NCI-H2081 (cell line): ENCODE results near the gene CFAP299.
"Not testable (repeated sequence)": the region's sequence is repeated elsewhere in the genome, so short reads cannot be mapped to it uniquely, and the experiment has no call there.

Experiments
- DNase-seq, 2 experiments: peaks; one replicate each; lab custom pipeline; 2025; lab: John Stamatoyannopoulos, UW

The CFAP299 gene

DNA sequence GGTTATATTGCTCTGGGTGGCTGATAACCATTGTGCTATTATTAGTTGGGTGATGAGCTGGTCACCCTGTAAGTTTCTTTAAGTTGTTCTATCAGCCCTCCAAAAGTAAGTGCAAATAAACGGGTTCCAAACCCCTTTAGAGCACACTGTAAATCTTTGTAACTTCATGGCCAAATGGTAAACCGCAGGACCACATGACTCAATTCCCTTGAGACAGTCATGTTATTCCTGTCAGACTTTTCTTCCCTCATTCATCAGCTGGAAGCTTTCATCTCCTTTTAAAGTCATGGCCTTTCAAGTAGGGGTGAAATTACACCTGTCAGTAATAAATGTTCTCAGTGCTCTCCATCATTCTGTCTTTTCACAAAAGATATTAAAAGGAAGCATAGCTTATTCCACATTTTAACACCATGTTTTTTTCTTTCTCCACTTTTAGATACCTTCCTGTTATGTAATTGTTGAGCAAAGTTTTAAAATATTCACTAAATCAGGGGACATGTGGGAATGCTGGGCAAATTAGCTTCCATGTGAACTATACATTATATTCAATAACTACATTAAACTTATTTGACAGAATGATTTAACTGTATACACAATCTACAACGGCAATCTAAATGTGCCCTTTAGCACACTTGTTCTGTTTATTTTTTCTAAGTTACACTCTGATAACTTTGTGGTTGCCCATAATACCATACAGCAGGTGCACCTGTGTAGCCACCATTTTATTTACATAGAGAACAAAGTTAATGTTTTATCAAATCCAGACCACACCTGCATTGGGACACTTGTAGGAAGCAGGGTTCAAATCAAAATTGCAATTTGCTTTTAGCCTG is 275.5 kb downstream of the CFAP299 start:
- no peak for DNase-seq

GRCh38 chr4:80611678-80611979 is 276.1 kb downstream of the CFAP299 start:
- no peak for DNase-seq

DNA sequence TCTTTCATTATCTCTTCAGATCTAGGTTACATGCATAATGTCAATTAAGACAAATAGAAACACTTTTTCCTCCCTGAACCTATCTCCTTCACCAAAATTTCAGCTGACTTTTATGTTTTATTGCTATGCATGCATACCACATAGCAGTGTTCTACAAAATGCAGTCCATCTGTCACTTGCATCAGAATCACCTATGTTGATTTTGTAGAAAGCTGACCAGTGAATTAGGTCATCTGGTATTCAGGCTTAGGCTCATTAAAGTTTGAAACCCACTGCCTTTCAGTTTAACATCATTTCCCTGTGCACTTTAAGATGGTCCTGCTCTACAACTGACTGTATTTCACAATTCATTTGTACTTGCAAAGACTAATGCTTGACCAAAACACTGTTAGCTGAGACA is 277.9 kb downstream of the CFAP299 start:
- no peak for DNase-seq

DNA sequence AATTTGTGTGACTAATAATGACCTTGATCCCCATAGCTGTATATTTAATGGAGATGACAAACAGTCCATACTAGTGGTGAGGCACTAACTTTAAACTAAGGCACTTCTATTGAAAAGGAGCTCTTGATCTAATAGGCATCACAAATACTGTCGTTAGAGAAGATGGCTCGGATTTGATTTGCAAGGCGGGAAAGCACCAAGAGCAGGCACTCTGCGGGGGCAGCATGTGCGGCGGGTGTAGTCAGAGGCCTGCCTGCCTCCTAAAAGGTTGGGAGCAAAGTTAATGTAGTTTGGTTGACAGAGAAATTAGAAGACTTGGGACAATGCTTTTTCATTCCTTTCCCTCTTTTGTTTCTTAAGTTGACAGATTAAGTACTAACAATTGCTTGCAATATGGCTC is 278.8 kb downstream of the CFAP299 start:
- DNase-seq, result no peak

GRCh38 chr4:80615099-80615498 is 279.6 kb downstream of the CFAP299 start:
- DNase-seq, result no peak

GRCh38 chr4:80619070-80619674 is 283.6 kb downstream of the CFAP299 start:
- no peak for DNase-seq

- DNase-seq, result no peak
These were observed 296.3 kb downstream of the CFAP299 start for GRCh38 chr4:80631861-80632260.

DNA sequence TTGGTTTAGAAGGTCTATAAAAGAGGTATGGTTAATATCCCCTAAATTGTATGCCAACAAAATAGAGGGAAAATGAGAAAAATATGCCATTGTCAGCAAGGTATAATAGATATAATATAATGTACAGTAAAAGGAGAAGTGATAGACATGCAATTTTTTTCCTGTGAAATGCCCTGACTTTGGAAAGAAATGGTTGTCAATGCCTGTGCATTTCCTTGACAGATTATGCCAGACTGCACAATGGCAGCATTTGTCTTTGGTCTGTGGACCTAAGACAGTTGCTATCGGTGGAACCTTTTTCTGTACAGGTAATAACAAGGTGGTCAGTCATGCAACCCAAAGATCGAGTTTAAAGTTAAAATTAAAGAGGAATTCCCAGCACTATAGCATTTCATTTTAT is 301.7 kb downstream of the CFAP299 start:
- DNase-seq, result no peak

GRCh38 chr4:80646061-80646460 is 310.5 kb downstream of the CFAP299 start:
- no peak for DNase-seq

- no peak for DNase-seq
These were observed 320.1 kb downstream of the CFAP299 start for GRCh38 chr4:80655662-80656061.

DNA sequence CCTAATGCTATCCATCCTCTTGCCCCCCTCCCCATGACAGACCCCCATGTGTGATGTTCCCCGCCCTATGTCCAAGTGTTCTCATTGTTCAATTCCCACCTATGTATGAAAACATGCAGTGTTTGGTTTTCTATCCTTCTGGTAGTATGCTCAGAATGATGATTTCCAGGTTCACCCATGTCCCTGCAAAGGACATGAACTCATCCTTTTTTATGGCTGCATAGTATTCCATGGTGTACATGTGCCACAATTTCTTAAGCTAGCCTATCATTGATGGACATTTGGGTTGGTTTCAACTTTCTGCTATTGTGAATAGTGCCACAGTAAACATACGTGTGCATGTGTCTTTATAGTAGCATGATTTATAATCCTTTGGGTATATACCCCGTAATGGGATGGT is 334.6 kb downstream of the CFAP299 start:
- not testable (repeated sequence) for DNase-seq

GRCh38 chr4:80678413-80678812 is 342.9 kb downstream of the CFAP299 start:
- no peak for DNase-seq

DNA sequence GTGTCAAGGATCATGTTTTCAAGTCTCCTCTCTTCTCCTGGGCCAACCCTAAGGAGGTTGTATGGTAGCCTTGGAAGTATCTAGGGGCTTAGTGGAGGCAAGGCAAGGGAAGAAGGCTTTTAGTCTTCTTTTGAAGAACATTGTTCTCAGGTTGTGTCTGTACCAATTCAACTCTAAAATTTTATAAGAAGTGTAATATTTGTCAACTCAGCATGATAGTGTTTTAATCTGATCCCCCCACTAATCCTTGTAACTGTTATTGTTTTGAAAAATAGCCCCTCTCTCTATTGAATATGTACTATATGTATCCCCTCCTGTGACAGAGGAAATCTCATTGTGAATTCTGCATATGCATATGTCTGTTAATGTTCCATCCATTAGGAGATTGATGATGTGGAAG is 345.4 kb downstream of the CFAP299 start:
- DNase-seq, result no peak

- DNase-seq, result no peak
These were observed 349.7 kb downstream of the CFAP299 start for GRCh38 chr4:80685214-80685613.

GRCh38 chr4:80687736-80688135 is 352.2 kb downstream of the CFAP299 start:
- DNase-seq, result not testable (repeated sequence)

DNA sequence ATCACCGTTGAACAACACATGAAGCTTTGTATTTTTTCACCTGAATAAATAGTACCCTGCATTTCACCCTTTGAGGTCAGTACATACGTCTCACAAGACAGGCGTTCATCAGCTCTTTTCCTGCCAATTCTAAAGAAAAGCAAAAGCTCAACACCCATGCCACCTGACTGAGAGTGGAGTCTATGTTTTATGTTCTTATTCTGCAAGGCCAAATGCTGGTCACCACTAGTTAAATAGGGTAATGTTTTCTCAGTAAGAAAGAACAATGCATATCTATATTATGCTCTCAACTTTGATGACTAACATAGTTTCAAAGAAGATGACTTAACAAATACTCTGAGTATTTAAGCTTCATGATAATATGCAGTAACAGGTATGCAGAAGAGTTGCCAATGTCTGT is 358.6 kb downstream of the CFAP299 start:
- no peak for DNase-seq

GRCh38 chr4:80705311-80705710 is 369.8 kb downstream of the CFAP299 start:
- no peak for DNase-seq

DNA sequence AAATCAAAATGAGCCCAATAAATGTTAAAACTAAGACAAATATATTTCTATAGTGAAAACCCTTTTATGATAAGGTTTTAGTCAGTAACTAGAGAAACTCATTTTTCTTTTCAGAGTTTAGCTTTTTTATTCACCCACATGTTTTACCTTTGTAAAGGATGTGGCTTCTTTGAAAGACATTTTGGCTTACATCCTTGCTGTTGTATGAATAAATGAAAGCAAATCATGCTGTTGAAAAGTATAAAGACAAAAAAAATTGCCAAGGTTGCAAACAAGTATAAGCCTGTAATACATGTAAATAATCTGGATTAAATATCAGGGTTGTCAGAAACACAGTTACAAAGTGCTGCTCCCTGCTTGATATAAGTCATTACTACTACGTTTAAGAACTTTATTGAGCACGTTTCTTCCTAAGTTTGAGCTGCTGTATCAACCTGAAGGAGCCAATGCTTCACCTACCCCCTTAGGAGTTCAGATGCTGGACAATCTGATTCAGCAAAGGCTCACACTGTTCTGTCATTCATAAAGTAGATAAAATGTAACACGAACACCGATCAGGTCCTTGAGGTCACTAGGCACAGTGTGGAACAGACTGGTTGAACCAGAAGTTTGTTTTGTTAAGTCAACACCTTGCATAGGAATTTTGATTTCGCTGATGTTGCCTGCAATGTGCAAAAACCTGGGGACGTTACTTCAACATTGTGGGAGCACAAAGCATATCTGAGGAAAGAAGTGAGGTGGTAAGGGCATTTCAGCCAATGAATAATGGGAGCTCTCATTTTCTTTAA is 373.7 kb downstream of the CFAP299 start:
- no peak for DNase-seq

DNA sequence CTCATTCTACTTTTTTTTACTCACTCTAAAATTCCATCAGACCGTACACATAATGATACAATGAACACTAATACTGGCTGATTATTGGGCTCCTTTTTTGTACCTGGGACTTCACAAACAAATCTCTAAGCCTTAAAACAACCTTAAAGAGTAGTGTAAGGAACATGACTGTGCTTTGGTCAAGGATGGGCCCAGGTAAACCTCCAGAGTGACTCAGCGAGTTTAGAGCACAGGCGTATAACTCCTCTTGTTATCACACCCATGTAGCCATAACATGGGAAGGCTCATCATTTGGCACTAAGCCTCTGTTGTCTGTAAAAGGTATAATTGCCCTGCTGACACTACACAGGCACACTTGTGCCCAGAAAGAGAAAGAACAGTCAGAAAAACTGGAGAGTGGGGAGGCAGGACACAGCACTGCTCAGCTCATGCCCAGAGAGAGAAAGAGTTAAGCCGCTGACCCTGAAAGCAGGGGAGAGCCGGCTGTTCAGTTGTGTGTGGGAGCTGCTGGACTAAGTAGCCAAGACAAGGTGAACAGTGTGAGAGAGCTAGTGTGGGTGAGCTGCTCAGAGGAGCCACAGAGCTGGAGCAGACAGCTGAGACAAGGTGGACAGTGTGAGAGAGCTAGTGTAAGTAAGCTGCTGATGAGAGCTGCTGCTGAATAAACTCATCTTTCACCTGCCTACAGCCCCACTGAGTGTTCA is 375.4 kb downstream of the CFAP299 start:
- no peak for DNase-seq

DNA sequence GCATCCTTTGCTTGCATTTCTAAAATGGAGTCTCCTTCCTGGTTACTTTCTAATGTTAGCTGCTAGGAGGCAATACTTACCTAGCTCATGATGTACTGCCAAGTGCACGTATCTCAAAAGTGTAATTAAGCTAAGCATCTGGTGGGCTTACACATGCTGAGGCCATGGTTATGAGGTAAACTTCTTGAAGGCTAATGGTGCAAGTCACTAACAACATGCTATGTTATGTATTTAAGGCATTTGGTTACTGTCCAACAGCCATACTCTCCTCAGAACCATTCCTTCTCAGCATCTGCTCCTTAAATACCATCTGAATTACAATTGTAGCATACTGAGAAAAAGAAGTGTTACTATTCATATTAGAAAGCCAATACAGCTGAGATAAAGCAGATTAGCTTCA is 376.4 kb downstream of the CFAP299 start:
- DNase-seq, result no peak

- DNase-seq, result no peak
These were observed 377.9 kb downstream of the CFAP299 start for GRCh38 chr4:80713409-80713808.

DNA sequence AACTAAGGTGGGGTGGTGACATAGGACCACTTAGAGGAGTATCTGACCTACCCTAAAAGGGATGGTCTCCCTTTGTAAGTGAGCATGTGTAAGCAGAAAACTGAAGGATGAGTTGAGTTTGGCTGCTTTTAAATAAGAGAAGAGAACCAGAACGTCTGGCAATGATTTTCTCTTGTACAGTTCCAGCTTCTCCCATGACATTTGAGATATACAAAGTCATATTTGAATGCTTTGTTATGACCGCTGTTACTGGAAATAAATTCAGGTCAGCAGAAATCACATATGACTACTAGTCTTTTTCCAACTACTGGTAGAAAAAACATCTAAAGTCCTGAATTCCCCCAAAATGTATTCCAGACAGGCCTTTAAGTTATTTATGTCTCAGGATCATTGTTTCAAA is 381.7 kb downstream of the CFAP299 start:
- DNase-seq, result no peak

DNA sequence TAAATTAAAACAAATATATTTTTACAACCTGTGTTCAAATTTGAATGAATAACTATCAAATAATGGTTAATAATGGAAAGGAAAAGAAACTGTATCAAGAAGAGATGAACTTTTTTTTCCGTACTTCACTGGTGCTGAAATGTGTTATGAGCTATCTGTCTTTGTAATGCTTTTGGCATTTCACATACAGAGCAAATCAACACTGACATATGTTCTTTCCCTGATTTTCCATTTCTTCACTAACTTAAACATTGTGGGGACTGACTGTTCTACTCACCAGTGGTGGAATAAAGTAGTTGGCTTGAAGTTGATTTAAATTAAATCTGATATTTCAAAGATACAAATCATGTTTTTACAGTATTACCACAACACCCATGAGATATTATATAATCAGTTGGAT is 390.9 kb downstream of the CFAP299 start:
- no peak for DNase-seq
